HG02623 (cell line): Measurements from ENCODE around the gene RHBDL1.
A peak's percentile ranks its signal among the peaks of the same experiment; 100 is the strongest.

Experiments used
- ATAC-seq: cut with Tn5 transposase; IDR thresholded peaks from one replicate; pipeline ENCODE4 v1.9.1; 2021; ENCODE audit warnings: moderate library complexity; ENCODE audit not compliant: unreplicated experiment

The RHBDL1 gene

GRCh38 chr16:716768-717325 lies 41.4 kb downstream of the RHBDL1 start:
- ATAC-seq = no peak

GRCh38 chr16:717450-718245 lies 42.2 kb downstream of the RHBDL1 start:
- no peak for ATAC-seq

- ATAC-seq = no peak
Measured at GRCh38 chr16:718389-718788, 42.9 kb downstream of the RHBDL1 start.

GRCh38 chr16:718922-719321 lies 43.5 kb downstream of the RHBDL1 start:
- no peak for ATAC-seq

DNA sequence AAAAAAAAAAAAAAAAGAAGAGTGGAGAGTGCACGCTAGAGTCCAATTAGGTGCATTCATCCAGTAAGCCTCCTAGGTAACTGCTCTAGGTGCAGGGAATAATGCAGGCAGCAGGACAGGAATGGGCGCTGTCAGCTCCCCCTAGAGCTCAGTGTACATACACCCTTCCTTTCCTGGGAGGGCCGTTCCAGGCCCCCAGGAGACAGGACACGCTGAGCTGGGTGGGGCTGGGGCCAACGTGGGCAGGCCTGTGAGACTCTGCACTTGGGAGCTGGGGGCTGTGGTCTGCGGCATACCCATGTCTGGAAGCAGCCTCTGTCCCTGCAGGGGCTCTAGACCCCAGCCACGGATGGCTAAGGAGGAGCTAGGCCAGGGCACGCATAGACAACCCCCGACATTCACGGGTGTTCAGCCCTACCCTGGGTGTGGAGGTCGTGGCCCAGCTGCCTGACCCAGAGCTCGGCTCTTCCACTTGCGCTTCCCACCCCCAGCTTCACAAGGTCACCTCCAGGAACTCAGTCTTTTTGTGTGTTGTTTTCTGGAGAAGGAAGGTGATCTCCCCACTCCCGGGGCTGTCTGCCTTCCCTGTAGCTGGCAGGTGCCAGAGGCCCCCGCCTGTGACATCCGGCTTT lies 44.5 kb downstream of the RHBDL1 start:
- no peak for ATAC-seq

DNA sequence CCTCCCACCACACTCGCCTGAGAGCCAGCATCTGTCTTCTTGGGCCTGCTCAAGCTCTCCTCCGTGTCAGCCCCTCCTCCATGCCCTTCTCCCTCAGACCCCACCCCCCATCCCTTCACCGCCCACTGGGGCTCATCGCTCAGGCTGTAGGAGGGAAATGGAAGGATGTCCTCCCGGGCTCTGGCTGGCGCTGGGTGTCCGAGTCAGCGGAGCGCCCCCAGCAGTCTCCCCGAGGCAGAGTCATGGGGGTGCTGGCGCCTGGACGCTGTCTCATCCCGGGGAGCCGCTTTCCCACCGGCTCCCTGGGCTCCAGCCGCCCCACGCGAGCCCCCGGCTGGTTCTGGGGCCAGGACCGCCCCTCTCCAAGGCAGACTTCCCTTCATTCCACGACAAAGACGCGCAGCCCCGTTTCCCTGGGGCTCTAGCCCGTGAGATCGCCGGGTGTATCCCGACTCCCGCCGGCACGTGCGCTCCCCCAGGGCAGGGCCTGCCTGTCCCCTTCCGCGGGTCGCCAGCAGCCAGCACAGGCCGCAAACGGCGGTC lies 45.0 kb downstream of the RHBDL1 start:
- peak; percentile 12 for ATAC-seq

DNA sequence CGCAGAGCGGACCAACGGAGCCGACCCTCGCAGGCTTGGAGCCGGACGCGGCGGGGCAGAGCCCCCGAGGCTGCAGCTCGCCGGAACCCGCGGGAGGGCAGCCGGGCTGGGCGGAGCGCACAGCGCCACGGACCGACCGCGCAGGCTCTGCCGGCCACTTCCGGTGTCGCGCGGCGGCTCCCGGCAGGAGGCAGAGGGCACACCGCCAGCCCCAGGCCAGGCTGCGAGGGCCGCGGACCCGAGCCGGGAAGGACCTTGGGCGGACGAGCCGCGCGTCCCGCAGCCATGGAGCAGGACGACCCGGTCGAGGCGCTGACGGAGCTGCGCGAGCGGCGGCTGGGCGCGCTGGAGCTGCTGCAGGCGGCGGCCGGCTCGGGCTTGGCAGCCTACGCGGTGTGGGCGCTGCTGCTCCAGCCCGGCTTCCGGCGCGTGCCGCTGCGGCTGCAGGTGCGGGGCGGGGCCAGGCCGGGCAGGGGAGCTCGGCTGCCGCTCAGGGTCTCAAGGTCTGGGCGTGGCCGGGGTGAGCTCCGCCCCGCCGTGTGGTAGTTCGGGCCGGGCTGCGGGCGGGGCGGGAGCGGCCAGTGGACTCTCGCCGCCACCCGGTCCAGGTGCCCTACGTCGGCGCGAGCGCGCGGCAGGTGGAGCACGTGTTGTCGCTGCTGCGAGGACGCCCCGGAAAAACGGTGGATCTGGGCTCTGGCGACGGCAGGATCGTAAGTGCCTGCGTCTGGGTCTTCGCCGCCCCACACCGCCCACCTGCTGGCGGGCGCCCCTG lies 45.7 kb downstream of the RHBDL1 start, which contains the start of gene ANTKMT:
TSS of gene ANTKMT (plus strand) at position 157 of the 775 bp plus-strand sequence. CDS start at position 286, 129 bp downstream.
- ATAC-seq = peak; percentile 60

GRCh38 chr16:721765-722540 lies 46.5 kb downstream of the RHBDL1 start:
- ATAC-seq = no peak

GRCh38 chr16:722835-723633 lies 47.6 kb downstream of the RHBDL1 start:
- ATAC-seq = no peak

DNA sequence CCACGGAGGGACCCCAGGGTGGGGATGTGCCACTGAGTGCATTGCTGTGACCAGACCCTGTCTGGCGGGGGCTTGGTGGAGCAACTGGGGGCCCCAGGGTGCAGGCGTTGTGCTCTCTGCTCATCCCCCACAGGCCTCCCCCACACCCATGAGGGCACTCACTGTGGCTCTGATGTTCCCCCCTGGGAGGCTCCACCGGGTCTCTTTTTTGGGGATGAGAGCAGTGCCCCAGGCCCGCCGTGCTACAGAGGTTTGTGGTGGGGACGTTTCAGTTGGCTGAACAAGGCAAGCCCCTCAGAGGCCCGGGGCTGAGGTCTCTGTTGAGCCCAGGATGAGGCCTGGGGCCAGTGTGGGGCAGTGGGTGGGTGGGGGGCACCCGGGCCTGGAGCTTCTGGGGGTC lies 48.2 kb downstream of the RHBDL1 start:
- ATAC-seq = no peak

DNA sequence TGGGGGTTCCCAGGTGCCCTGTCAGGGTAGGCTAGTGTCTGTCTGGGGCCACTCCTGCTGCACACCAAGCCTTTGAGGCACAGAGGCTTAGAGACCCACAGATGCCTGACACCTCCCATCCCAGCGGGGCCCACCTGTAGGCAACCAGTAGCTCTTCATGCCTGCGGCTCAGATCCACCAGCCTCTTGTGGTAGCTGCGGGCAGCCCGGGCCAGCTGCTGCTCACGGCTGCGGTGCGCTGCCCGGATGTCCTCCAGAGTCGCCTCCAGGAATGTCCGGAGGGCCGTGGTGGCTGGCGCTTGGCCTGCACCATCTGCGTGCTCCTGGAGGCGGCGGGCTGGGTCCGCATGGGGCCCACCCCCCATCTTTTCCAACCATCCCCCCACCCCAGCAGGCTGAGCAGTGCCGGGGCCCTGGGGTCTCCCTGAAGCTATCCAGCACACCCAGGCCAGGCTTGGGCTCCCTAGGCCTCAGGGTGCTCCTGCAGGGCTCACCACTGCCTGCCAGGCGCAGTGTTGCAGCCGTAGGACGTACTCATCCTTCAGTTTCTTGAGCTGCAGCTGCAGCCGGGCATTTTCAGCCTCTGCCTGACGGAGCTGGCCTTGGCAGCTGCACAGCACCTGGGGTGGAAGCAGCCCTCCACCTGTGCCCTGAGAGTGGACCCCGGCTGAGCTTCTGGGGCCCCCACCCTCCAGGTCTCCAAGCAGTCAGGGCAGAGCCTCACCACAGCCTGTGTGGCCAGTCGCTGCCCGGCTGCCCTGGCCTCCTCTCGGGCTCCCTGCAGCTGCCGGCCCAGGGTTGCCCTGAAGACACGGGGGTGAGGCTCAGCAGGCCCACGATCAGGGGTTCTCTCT lies 48.9 kb downstream of the RHBDL1 start:
- no peak for ATAC-seq

DNA sequence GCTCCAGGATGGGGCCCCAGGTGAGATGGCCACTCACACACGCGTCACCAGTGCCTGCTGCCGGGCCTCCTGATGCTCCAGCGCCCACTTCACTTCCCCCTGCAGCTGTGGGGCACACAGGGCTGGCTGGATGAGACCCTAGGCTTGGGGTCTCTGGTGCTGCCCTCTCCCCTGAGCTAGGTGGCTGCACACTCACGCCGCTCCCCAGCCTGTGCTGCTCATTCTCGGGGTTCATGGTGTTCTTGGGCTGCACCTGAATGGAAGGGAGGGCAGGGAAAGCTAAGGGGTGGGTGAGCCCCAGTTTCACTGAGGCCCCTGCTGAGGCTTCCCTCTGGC lies 49.5 kb downstream of the RHBDL1 start:
- no peak for ATAC-seq

GRCh38 chr16:725463-726187 lies 50.2 kb downstream of the RHBDL1 start:
- ATAC-seq = no peak

DNA sequence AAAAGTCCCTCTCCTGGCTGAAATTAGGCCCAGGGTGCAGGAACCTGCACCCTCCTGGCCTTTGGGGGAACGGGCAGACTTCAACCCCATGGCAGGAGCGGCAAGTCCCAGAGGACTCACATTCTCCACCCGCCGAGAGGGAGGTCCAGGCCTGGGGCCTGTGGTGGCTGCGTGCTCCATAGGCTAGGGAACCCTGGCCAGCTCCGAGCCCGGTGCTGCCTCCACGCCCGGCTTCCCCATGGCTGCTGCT lies 50.6 kb downstream of the RHBDL1 start:
- ATAC-seq = no peak

GRCh38 chr16:726438-727290 lies 51.2 kb downstream of the RHBDL1 start, which contains the start of the genes CCDC78 and HAGHL:
TSS of gene CCDC78 (minus strand) at chr16:726443. CDS start at chr16:726367, 76 bp downstream.
TSS of gene HAGHL (plus strand) at chr16:727106. CDS start at chr16:727510, 404 bp downstream.
- no peak for ATAC-seq

DNA sequence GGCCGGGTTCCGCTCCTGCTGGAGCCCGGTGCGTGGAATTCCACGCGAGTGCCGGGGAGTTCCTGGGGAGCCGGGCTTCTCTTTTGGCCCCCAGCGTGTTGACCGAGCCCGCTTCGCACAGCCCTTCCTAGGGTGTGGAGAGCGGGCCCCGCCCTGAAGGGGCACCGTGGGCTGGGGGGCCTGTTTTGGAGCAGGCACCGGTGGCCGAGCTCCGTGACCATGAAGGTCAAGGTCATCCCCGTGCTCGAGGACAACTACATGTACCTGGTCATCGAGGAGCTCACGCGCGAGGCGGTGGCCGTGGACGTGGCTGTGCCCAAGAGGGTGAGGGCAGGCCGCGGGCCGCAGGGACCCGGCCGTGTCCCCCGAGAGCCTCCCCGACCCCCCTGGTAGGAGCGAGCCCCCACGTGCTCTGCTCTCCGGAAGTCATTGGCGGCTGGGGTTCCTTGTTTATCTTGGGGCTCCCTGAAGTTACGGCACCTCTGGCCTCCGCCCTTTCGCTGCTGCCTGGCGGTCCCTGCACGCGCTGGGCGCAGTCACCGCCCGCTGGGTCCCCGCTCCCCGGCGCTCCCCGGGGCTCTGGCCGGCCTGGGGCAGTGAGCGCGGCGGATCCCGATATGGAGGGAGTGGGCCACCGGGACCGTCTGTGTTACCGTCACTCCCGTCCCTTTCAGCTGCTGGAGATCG lies 52.0 kb downstream of the RHBDL1 start:
- no peak for ATAC-seq
